Left kidney (tissue), 2 donors: ENCODE results near the gene UNC13B. TPM values are rescaled to one million over a fixed set of nuclear protein-coding genes. Genes with fewer than 3 reads are reported as not detected.
"Not testable (repeated sequence)": the region's sequence is repeated elsewhere in the genome, so short reads cannot be mapped to it uniquely, and the experiment has no call there.

ENCODE experiments used
- DNase-seq: peaks from one replicate; pipeline ENCODE4 v3.0.0-alpha.2; 2013
- polyA plus RNA-seq: library from polyadenylated mRNA; unstranded; fragments of 120-200 nt; gene quantifications from one replicate; pipeline ENCODE4 v1.2.1, GENCODE V29; 2013; ENCODE audit not compliant: insufficient read length

Gene UNC13B
- polyA plus RNA-seq, 1 donor, result 27.8 TPM

GRCh38 chr9:35367451-35367850, 205.6 kb downstream of the UNC13B start:
- no peak for DNase-seq

GRCh38 chr9:35370241-35370640, 208.4 kb downstream of the UNC13B start:
- no peak for DNase-seq

- DNase-seq, result no peak
Measured at GRCh38 chr9:35374436-35374835, 212.6 kb downstream of the UNC13B start.

GRCh38 chr9:35374910-35375309, 213.1 kb downstream of the UNC13B start:
- DNase-seq, result no peak

GRCh38 chr9:35380039-35380438, 218.2 kb downstream of the UNC13B start:
- no peak for DNase-seq

- no peak for DNase-seq
Measured at GRCh38 chr9:35380619-35381018, 218.8 kb downstream of the UNC13B start.

- no peak for DNase-seq
Measured at GRCh38 chr9:35385042-35385441, 223.2 kb downstream of the UNC13B start.

GRCh38 chr9:35395076-35395705, 233.4 kb downstream of the UNC13B start:
- no peak for DNase-seq

- DNase-seq, result no peak
Measured at GRCh38 chr9:35395706-35396101, 233.9 kb downstream of the UNC13B start.

- no peak for DNase-seq
Measured at GRCh38 chr9:35396560-35397215, 234.9 kb downstream of the UNC13B start.

- no peak for DNase-seq
Measured at GRCh38 chr9:35397216-35397698, 235.4 kb downstream of the UNC13B start.

- no peak for DNase-seq
Measured at GRCh38 chr9:35397923-35398322, 236.1 kb downstream of the UNC13B start.

- no peak for DNase-seq
Measured at GRCh38 chr9:35398651-35399335, 237.0 kb downstream of the UNC13B start.

- DNase-seq, result no peak
Measured at GRCh38 chr9:35404865-35405264, 243.1 kb downstream of the UNC13B start.

- no peak for DNase-seq
Measured at GRCh38 chr9:35406183-35406959, 244.6 kb downstream of the UNC13B start.

GRCh38 chr9:35407846-35408245, 246.0 kb downstream of the UNC13B start:
- DNase-seq, result no peak

GRCh38 chr9:35409434-35409833, 247.6 kb downstream of the UNC13B start:
- not testable (repeated sequence) for DNase-seq

GRCh38 chr9:35414889-35415288, 253.1 kb downstream of the UNC13B start:
- no peak for DNase-seq

GRCh38 chr9:35415402-35416097, 253.7 kb downstream of the UNC13B start:
- DNase-seq, result no peak

- no peak for DNase-seq
Measured at GRCh38 chr9:35416098-35416427, 254.3 kb downstream of the UNC13B start.

GRCh38 chr9:35422346-35422745, 260.5 kb downstream of the UNC13B start:
- no peak for DNase-seq

- no peak for DNase-seq
Measured at GRCh38 chr9:35422753-35423152, 260.9 kb downstream of the UNC13B start.
